ENCODE data around the gene UGT1A9. TPM values are rescaled to one million over a fixed set of nuclear protein-coding genes. Genes with fewer than 3 reads are reported as not detected.
A peak's percentile ranks its signal among the peaks of the same experiment; 100 is the strongest.

UGT1A9 gene
- total RNA-seq, 2 donors from 2014 or later, result 0.12 TPM; not detected in 1

GRCh38 chr2:233807215-233807865 lies 135.6 kb downstream of the UGT1A9 start:
- no peak for ATAC-seq

GRCh38 chr2:233807966-233808935 lies 136.6 kb downstream of the UGT1A9 start:
- DNase-seq (no peak), ATAC-seq (no peak)
- intact Hi-C loops (cut with DNase I), result no loop called here

More at GRCh38 chr2:233807215-233807865, 135.6 kb downstream of the UGT1A9 start:
- DNase-seq, result no peak
- intact Hi-C loops (cut with DNase I), result no loop called here

- intact Hi-C loops (cut with DNase I), result no loop called here
- ATAC-seq (no peak), DNase-seq (no peak)
Observed at GRCh38 chr2:233810385-233810784, 138.7 kb downstream of the UGT1A9 start.

GRCh38 chr2:233811087-233811486 lies 139.4 kb downstream of the UGT1A9 start:
- no peak for DNase-seq
- intact Hi-C loops (cut with DNase I), result no loop called here
- no peak for ATAC-seq

- no peak for ATAC-seq
- intact Hi-C loops (cut with DNase I), result no loop called here
- no peak for DNase-seq
Observed at GRCh38 chr2:233811732-233812131, 140.0 kb downstream of the UGT1A9 start.

- no peak for ATAC-seq
- intact Hi-C loops (cut with DNase I), result no loop called here
- no peak for DNase-seq
Observed at GRCh38 chr2:233813236-233814055, 141.7 kb downstream of the UGT1A9 start.

GRCh38 chr2:233814056-233814835 lies 142.5 kb downstream of the UGT1A9 start:
- intact Hi-C loops (cut with DNase I), result no loop called here
- ATAC-seq (no peak), DNase-seq (no peak)

- no peak for DNase-seq
- intact Hi-C loops (cut with DNase I), result no loop called here
- no peak for ATAC-seq
Observed at GRCh38 chr2:233815861-233816260, 144.2 kb downstream of the UGT1A9 start.

GRCh38 chr2:233816334-233816733 lies 144.6 kb downstream of the UGT1A9 start:
- no peak for ATAC-seq
- intact Hi-C loops (cut with DNase I), result no loop called here
- DNase-seq, result no peak

GRCh38 chr2:233816771-233817170 lies 145.1 kb downstream of the UGT1A9 start:
- ATAC-seq, result no peak

GRCh38 chr2:233817361-233817911 lies 145.7 kb downstream of the UGT1A9 start:
- intact Hi-C loops (cut with DNase I), result no loop called here

More at GRCh38 chr2:233816771-233817170, 145.1 kb downstream of the UGT1A9 start:
- intact Hi-C loops (cut with DNase I), result no loop called here
- DNase-seq, result no peak

GRCh38 chr2:233817995-233818638 lies 146.4 kb downstream of the UGT1A9 start:
- ATAC-seq (no peak), DNase-seq (no peak)
- intact Hi-C loops (cut with DNase I), result no loop called here

More at GRCh38 chr2:233817361-233817911, 145.7 kb downstream of the UGT1A9 start:
- DNase-seq (no peak), ATAC-seq (peak; percentile 31 to 51)

GRCh38 chr2:233818639-233819621 lies 147.2 kb downstream of the UGT1A9 start:
- DNase-seq (no peak), ATAC-seq (no peak)
- intact Hi-C loops (cut with DNase I), result no loop called here

GRCh38 chr2:233819884-233820773 lies 148.4 kb downstream of the UGT1A9 start:
- intact Hi-C loops (cut with DNase I), result no loop called here
- DNase-seq (no peak), ATAC-seq (no peak)

- intact Hi-C loops (cut with DNase I), result no loop called here
- no peak for DNase-seq
- ATAC-seq, result no peak
Observed at GRCh38 chr2:233820774-233821105, 149.0 kb downstream of the UGT1A9 start.

- intact Hi-C loops (cut with DNase I), result no loop called here
- DNase-seq, result no peak
- no peak for ATAC-seq
Observed at GRCh38 chr2:233821196-233821595, 149.5 kb downstream of the UGT1A9 start.
